Chondrocyte (in vitro differentiated cells): ENCODE results near the gene ZFP64. TPM values are rescaled to one million over a fixed set of nuclear protein-coding genes. Genes with fewer than 3 reads are reported as not detected.

Source experiments
- DNase-seq: peaks from one replicate; pipeline ENCODE4 v3.0.0; 2021; ENCODE audit warnings: mixed read lengths, low spot score
- H3K27ac Mint-ChIP-seq: one replicate; pipeline ENCODE4 v1.8.0; 2021; ENCODE audit warnings: mild to moderate bottlenecking, moderate library complexity, mixed read lengths; ENCODE audit not compliant: unreplicated experiment
- H3K27me3 Mint-ChIP-seq: 2 replicates; pipeline ENCODE4 v1.8.0; 2021; ENCODE audit warnings: low read depth, mixed read lengths
- H3K36me3 Mint-ChIP-seq: 2 replicates; pipeline ENCODE4 v1.8.0; 2021; ENCODE audit warnings: low read depth, mixed read lengths
- H3K4me1 Mint-ChIP-seq: 2 replicates; pipeline ENCODE4 v1.8.0; 2021; ENCODE audit warnings: low read depth, mild to moderate bottlenecking, mixed read lengths
- H3K4me3 Mint-ChIP-seq: one replicate; pipeline ENCODE4 v1.8.0; 2021; ENCODE audit warnings: mild to moderate bottlenecking, moderate library complexity, mixed read lengths; ENCODE audit not compliant: unreplicated experiment
- H3K9me3 Mint-ChIP-seq: 2 replicates; pipeline ENCODE4 v1.8.0; 2021; ENCODE audit warnings: low read depth, mixed read lengths
- long read RNA-seq: library from polyadenylated mRNA; stranded (forward); transcript quantifications from one replicate; pipeline ENCODE4 v2.0.0, GENCODE V29; 2021
- total RNA-seq: library from RNA; stranded (reverse); gene quantifications from 3 replicates; pipeline ENCODE4 v1.2.1, GENCODE V29; 2021
- TF ChIP-seq, protein P1 (sequence below): fragments of 200-600 bp; sonication (generic); IDR thresholded peaks from 2 replicates; pipeline ENCODE4 v1.5.0; 2021; ENCODE audit warnings: antibody characterized with exemption, mild to moderate bottlenecking, moderate library complexity

ZFP64 gene
- total RNA-seq, result 23.7 to 26.8 TPM (median 24.6 TPM) in 3 replicates
- long read RNA-seq, transcript ZFP64-208 (5 exons, 762 nt), result minor isoform, 7 of 53 reads
- long read RNA-seq, transcript ZFP64-201 (6 exons, 3,264 nt), result major isoform, 16 of 53 reads
- long read RNA-seq, transcript ZFP64-206 (5 exons, 2,234 nt), result major isoform, 16 of 53 reads
- long read RNA-seq, partial matches to known transcripts, result 4 of 53 reads
- long read RNA-seq, other reads (novel, unspliced or antisense), result 7 of 53 reads

- peak within 1 kb of the TSS; percentile 93 for H3K4me3 Mint-ChIP-seq
- no peaks in the 10 kb centered on the region for H3K9me3 Mint-ChIP-seq
- peaks cover 3% of the 10 kb centered on the region for H3K36me3 Mint-ChIP-seq
- no peak for DNase-seq
- TF ChIP-seq, protein P1, sequence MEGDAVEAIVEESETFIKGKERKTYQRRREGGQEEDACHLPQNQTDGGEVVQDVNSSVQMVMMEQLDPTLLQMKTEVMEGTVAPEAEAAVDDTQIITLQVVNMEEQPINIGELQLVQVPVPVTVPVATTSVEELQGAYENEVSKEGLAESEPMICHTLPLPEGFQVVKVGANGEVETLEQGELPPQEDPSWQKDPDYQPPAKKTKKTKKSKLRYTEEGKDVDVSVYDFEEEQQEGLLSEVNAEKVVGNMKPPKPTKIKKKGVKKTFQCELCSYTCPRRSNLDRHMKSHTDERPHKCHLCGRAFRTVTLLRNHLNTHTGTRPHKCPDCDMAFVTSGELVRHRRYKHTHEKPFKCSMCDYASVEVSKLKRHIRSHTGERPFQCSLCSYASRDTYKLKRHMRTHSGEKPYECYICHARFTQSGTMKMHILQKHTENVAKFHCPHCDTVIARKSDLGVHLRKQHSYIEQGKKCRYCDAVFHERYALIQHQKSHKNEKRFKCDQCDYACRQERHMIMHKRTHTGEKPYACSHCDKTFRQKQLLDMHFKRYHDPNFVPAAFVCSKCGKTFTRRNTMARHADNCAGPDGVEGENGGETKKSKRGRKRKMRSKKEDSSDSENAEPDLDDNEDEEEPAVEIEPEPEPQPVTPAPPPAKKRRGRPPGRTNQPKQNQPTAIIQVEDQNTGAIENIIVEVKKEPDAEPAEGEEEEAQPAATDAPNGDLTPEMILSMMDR, result peak; percentile 86
- peaks cover 19% of the 10 kb centered on the region for H3K4me1 Mint-ChIP-seq
- H3K27me3 Mint-ChIP-seq, result no peaks in the 10 kb centered on the region
- peak within 1 kb of the TSS; percentile 83 for H3K27ac Mint-ChIP-seq
These were observed at the start of gene ZFP64 for GRCh38 chr20:52191132-52191915. TSS of gene ZFP64 (minus strand) at chr20:52191779. CDS start at chr20:52191636, 143 bp downstream.

DNA sequence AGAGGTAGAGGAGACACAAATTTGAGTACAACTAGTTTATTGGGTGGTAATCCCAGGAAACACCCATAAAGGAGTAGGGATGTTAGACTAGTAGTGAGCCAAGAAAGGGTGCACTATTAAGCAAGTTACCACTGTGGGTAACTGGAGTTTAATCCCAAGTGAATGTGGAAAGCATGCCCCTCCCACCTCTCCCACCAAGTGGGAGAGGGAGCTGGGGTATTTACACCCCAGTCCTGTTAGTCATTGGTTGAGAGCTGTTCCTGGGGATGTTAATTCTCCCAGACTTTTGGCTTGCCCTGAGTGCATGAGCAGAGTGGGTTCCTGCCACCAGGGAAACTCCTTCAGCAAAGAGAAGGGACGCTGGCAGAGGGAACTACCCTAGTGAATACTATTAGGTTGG lies 49.2 kb upstream of the ZFP64 start:
- Mint-ChIP-seq H3K36me3 (no peaks in the 10 kb centered on the region), H3K4me3 (no peak overlapping the region), H3K27ac (no peak overlapping the region), H3K4me1 (no peaks in the 10 kb centered on the region), H3K27me3 (peaks cover 4% of the 10 kb centered on the region), H3K9me3 (no peaks in the 10 kb centered on the region)
- DNase-seq, result no peak
- TF ChIP-seq, protein P1, result no peak

DNA sequence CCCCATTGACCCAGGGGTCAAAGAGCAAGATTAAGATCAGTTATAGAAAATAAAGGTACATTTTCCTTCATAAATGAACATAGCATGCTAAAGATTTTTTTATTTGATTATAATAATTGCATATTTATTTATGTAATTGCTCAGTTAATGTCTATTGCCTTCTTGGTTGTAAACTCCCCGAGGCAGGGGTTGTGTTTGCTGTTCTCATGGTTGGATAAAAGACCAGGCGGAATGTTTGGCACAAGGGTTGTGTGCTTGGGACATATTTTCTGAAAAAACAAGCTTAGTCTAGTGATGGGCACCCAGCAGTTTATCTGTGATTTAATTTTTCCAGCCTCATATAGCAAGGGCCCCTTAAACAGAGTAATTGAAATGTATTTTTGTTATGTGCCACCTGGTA lies 47.5 kb upstream of the ZFP64 start:
- H3K4me1 Mint-ChIP-seq, result no peaks in the 10 kb centered on the region
- peaks cover 4% of the 10 kb centered on the region for H3K27me3 Mint-ChIP-seq
- no peaks in the 10 kb centered on the region for H3K36me3 Mint-ChIP-seq
- TF ChIP-seq, protein P1, result no peak
- H3K27ac Mint-ChIP-seq, result no peak overlapping the region
- H3K9me3 Mint-ChIP-seq, result no peaks in the 10 kb centered on the region
- H3K4me3 Mint-ChIP-seq, result no peak overlapping the region
- DNase-seq, result no peak

GRCh38 chr20:52236292-52236691 lies 44.7 kb upstream of the ZFP64 start:
- DNase-seq, result no peak
- Mint-ChIP-seq H3K4me1 (no peaks in the 10 kb centered on the region), H3K9me3 (no peaks in the 10 kb centered on the region), H3K4me3 (no peak overlapping the region), H3K27me3 (peaks cover 2% of the 10 kb centered on the region), H3K27ac (no peak overlapping the region), H3K36me3 (no peaks in the 10 kb centered on the region)
- TF ChIP-seq, protein P1, result no peak

GRCh38 chr20:52235129-52235528 lies 43.5 kb upstream of the ZFP64 start:
- TF ChIP-seq, protein P1, result no peak
- DNase-seq, result no peak
- H3K4me3 Mint-ChIP-seq, result no peak overlapping the region
- no peak overlapping the region for H3K27ac Mint-ChIP-seq
- no peaks in the 10 kb centered on the region for H3K9me3 Mint-ChIP-seq
- H3K4me1 Mint-ChIP-seq, result peaks cover 5% of the 10 kb centered on the region
- H3K36me3 Mint-ChIP-seq, result no peaks in the 10 kb centered on the region
- H3K27me3 Mint-ChIP-seq, result peaks cover 2% of the 10 kb centered on the region
